HG03571 (cell line): ENCODE results near the gene MAML3.
A peak's percentile ranks its signal among the peaks of the same experiment; 100 is the strongest.

ENCODE experiments used
- ATAC-seq: cut with Tn5 transposase; IDR thresholded peaks from one replicate; pipeline ENCODE4 v1.9.1; 2021; ENCODE audit not compliant: unreplicated experiment

Gene MAML3

GRCh38 chr4:140102421-140102820 lies 51.6 kb downstream of the MAML3 start:
- ATAC-seq = no peak

GRCh38 chr4:140100771-140101170 lies 53.2 kb downstream of the MAML3 start:
- ATAC-seq = no peak

- ATAC-seq = no peak
Observed at GRCh38 chr4:140099983-140100382, 54.0 kb downstream of the MAML3 start.

- ATAC-seq = no peak
Observed at GRCh38 chr4:140098455-140099160, 55.4 kb downstream of the MAML3 start.

DNA sequence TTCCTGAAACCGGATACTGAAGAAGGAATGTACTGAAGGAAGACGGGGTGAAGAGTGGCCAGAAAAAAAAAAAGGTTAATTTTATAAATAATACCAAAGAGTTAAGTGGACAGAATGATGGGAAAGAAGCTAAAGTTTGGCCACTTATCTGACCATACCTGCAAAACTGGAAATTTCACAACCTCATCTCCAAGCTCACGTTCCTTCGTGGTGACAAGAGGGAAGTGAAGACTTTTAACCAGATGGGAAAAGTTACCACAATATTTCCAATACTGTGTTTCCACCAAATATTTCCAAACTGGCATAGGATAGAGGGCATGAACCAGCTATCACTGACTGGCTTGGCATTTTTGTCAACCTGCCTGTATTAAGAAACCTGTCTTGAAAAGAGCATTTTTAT lies 56.4 kb downstream of the MAML3 start:
- ATAC-seq = no peak

DNA sequence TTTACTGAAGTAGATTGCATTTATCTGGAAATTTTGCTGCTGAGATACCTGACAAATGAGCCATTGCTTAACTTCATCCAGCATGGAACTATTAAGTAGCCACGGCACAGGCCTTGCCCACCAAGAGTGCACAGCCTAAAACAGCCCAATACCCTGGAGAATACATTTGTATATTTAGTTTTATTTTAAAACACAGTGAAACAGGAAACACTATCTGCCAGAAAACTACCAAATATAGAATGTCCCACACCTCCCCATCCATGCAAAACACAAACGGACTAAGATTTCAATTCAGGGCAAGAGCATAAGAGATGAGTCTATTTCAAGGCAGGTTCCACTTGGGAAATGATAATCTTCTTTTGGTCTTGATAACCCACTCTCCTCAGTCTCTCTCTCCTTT lies 57.1 kb downstream of the MAML3 start:
- no peak for ATAC-seq

DNA sequence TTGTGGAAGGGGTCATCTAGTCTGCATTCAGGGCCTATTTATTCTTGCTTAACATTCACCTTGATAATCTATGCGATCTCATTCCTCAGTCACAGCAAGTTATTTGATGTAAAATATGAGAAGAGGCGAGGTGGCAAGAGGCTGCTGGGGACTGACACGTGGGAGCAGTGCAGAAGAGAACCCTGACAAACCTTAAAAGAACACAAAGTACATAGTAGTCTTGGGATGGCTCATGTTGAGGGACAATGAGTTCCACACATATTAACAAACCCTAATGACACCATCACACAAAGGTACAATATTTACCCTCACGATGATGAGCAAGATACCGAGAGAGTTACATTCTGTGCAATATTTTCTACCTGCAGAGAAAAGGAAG lies 57.5 kb downstream of the MAML3 start:
- no peak for ATAC-seq

GRCh38 chr4:140095694-140096482 lies 58.1 kb downstream of the MAML3 start:
- peak; percentile 38 for ATAC-seq

DNA sequence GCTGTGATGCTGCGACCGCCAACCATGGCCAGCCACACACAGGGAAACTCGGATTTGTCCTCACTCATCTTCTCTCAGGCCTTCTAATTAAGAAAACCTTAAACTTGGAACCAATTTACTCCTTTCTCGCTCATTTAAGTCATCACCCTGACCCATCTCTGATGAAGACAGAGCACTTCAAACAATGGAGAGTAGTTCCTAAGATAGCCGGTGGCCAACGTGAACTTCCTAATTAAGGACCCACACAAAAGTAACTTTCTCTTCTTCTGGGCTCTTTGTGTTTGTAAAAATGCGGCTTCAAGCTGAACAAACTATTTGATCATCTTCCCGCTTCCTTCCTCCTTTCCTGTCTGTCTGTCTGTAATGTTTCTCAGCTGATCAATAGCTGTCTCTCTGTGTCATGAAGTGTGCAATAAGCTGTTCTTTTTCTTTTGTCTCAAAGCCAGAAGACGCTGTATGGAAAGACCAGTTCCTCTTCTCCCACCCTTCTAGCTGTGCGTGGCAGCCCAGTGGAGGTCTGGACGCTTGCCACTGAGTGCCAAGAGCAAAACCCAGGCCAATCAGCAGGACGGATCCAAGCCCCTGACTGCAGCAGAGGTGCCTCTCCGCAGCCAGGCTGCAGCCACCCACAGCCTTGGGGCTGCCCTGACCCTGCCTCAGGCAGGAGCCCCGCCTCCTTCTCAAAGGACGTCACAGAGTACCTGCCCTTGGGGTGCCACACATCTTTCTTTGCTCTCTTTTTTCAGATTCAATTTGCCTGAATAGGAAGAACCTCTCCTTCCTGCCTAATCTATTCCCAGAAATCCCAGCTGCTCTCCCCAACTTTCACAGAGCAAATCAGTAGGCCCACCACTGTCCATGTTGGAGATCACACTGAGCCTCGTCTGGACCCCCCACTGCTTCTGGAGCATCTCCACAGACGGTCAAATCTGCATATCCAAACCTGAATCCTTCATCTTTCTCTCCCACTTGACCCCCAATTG lies 59.3 kb downstream of the MAML3 start:
- ATAC-seq = peak; percentile 33

DNA sequence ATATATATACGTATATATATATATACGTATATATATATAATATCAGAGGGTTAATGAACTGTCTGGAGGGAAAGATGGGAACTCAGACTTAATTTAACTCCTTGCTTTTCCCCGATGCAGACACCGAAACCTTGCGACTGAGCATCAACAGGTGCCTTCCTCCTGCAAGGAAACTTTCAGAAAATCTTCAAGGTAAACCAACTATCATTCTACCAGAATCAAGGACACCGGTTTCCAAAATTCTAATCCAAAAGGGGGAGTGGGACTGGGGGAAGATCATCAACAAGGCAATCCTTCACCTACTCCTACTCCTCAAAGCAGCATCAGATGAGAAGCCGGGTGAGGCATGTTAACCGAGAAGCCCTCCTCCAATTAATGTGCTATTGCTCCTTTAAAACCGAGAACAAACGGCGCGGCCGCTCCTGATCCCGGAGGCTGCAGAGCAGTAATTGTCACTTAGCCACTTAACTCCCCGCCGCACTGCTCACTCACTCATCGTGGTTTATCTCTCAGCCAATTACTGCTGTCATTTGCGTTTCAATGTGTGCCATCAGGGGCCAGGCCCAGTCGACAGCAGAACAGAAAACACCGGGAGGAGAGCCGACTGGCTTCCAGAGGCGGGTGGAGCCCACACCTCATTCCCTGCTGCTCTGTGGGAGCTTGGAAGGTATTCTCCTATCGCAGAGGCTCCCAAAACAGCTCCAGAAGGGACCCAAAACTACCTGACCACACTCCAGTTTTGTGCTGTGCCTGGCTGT lies 61.7 kb downstream of the MAML3 start:
- no peak for ATAC-seq

DNA sequence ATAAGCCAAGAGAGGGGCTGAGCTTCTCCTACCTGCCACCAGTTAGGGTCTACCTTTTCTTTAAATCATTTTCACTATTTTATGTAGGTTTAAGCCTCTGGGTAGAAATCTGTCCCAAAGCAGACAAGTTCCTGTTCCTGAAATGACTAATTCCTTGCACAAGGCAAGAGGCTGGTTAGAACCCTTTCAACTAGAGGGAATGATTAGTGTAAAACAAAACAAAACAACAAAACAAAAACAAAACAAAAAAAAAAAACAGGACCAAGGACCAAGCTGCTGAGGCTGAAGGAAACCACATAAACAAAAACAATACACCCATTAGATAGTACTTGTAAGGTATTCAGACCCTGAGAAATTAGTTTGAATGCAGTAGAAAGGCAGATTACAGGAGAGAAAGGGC lies 62.7 kb downstream of the MAML3 start:
- ATAC-seq = no peak

DNA sequence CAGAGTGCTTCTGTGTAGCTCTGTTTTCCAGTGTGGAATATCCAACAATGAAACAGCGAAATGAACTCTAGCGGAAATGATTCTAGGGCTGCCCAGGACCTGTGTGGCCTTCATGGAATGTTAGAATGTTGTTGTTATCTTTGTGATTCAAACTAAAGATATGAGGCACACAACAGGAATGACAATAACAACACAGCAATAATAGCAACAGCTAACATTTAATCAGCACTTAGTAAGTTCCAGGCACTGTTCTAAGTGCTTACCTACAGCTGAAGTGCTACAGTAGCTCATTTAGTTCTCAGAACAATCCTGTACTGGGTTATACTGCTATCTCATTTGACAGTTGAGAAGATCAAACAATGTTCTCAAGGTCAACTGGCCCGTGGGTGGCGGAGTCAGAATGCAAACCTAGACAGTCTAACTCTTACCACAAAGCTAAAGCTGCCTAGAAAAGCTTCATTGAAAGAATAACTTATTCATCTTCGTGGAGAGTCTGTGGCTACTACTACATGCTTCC lies 63.7 kb downstream of the MAML3 start:
- no peak for ATAC-seq

DNA sequence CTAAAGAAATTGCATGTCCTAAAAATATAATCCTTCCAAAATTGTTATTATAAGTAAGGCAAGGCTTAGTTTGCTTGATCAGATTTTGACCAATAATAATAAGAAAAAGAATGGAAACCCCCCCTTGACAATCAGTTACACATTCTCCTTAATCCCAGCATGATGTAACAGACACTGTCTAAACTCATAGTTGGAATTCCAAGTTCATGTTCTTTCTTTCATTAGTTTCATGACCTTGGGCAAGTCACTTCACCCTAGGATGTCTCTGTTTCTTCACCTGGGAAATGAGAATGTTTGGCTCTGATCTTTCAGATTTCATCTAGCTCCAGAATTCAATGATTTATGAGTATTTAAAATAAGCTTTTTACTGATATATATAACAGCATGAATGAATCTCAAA lies 64.8 kb downstream of the MAML3 start:
- ATAC-seq = no peak

- no peak for ATAC-seq
Observed at GRCh38 chr4:140088323-140088967, 65.5 kb downstream of the MAML3 start.

DNA sequence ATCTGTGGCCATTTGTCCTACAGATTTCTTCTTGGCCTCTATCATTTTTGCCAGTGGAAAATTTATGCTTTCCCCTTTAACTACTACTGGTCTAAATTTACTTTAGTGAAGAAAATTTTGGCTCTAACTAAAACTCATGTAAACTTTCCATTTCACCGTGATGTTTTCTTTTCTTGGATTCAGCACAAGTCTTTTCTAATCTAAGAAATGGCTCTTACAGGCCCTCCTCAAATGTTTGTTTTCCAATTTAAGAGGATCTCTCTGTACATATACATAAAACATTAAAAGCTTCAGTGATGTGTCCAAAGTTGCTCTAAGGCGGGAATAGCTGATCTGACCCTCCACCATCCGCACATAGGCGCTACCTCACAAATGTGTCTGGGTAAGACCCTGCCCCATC lies 68.1 kb downstream of the MAML3 start:
- no peak for ATAC-seq

- ATAC-seq = no peak
Observed at GRCh38 chr4:140085062-140085622, 68.8 kb downstream of the MAML3 start.

DNA sequence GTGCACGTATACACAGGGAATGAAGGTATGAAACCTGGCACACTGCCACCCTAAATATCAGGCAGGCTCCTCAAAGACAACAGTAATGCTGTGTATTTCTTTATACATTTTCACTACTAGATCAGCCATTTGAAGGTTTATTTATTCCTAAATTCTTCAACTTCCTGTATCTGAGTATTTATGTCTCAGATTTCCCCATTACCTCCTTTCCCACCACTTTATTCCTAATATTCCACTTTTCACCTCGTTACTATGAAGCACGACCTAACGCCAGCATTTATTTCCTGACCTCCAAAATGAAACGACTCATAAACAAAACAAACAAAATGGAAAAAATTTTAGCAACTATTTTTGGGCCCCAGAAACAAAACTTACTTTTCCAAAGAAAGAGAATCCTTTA lies 69.6 kb downstream of the MAML3 start:
- ATAC-seq = no peak

DNA sequence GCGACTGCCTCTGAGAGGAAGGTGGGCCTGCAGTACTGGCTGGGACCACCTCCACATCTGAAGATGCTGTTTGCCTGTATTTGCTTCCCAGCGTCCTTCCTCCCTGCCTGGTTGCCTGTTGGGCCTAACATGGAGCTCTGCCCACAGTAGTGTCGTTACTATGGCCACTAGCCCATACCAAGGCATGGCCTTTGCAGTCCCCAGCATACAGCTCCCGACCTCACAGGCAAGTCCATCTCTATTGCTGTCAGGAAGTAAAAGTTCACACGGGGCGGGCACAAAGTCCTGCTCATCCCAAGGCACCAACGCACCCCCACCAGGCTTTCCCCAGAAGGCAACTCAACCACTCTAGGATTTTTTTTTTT lies 71.6 kb downstream of the MAML3 start:
- ATAC-seq = no peak

DNA sequence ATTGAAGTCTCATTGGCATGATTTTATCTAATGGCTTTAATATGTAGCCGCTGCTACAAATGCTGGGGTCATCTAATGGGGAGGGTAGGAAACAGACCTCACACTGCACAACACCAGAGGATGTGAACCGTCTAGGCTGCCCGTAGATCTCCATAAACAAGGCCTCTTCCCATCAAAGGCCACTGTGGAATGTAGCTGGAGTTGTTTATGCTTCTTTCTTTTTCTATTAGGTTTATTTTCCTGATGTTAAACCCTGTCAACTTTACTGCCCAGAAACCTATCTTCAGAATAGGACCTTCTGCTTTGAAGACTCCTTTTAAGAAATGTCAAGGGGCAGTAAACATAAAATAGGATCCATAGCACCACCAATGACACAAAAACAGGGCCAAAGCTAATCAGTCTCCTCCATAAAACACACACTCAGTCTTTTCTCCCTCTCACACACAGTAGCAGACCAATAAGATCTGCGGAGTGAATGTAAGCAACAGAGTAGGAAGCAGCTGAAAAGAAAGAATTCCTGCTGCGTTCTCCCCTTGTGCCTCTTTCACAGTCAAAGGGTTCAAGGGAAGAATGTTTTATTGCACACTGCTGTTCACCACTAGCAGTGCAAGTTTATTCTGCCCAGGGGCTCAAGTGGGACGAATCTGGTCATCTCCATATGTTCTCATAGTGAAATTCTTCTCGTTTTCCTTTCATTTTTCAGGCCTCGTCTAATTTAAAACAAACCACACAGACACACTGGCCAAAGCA lies 72.2 kb downstream of the MAML3 start:
- ATAC-seq = no peak
